Measurements from ENCODE around the gene CEP192.
"Not testable (repeated sequence)": the region's sequence is repeated elsewhere in the genome, so short reads cannot be mapped to it uniquely, and the experiment has no call there.

The CEP192 gene

DNA sequence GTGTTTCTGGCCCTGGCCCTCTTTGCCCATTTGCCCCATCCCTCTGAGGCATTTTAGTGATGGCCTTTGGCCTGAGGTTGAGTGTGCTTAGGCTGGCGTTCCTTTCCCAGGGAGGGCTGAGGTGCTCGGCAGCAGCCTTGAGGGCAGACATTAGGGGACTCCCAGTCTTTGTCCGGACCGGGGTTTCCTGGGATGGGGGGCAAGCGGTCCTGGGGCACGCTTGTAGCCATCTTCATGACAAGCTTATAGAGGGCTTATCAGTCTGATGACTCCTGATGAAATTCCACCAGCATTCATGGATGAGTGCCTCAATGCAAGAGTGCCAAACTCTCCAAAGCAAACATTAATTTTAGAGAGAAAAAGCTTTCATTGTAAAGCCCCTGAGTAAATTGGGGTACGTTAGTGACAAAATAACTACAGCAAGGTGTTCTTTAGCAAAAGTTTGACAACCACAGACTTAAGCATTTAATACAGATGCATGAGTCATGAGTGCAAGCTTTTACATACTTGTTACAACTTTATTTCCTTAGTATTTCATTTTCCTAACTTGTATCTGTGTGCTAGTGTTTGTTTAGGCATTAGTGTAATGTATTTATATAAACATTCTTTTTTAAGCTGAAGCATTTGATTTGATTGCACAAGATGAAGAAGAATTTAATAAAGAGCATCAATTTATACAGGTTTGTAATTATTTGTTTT lies 45.6 kb downstream of the CEP192 start:
- no peak for DNase-seq

DNA sequence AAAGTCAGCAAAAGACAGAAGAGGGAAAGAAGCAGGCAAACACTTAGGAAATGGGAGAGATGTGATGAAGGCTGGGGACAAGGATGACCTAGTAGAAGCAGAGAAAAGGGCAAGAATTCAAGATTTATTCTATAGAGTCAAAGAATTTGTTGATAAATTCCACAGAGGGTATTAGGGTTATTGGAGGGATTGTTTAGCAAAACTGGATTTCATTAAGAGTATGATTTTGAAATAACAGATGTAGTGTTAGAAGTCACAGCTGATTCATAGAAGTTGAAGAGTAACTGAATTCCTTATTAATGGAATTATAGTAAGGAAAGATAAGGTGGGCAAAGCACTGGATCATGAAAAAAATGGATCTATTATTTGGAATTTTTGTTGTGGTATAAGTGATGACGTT lies 48.6 kb downstream of the CEP192 start:
- DNase-seq = no peak

DNA sequence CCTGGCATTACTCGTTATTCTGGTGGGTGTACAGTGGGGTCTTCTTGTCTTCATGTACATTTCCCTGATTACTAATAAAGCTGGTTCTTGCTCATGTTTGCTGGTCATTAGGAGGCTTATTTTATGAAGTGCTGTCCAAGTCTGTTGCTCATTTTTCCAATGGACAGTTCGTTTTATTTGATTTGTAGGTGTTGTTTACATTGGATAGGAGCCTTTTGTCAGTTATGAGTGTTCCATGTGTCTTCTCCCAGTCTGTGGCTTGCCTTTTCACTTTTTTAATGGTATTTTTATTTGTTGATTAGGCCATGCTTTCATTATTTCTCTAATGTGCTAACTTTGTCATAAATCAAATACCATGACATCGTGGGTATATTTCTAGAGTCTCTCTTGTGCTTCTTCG lies 51.9 kb downstream of the CEP192 start:
- DNase-seq = no peak

DNA sequence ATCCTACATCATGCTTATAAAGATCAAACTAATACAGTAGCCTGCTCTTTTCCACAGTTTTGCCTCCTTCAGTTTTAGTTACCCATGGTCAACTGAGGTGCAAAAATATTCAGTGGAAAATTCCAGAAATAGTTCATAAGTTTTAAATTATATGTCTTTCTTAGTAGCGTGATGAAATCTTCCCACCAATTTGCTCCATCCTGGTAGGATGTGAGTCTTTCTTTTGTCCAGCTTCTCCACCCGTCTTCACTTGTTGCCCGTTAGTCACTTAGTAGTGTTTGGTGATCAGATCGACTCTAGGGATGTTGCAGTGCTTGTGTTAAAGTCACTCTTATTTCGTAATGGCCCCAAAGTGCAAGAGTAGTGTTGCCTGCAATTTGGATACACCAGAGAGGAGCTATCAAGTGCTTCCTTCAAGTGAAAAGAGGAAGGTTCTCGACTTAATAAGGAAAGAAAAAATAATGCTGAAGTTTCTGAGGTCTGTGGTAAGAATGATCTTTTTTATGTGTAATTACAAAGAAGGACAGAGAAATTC lies 57.0 kb downstream of the CEP192 start:
- DNase-seq = no peak

DNA sequence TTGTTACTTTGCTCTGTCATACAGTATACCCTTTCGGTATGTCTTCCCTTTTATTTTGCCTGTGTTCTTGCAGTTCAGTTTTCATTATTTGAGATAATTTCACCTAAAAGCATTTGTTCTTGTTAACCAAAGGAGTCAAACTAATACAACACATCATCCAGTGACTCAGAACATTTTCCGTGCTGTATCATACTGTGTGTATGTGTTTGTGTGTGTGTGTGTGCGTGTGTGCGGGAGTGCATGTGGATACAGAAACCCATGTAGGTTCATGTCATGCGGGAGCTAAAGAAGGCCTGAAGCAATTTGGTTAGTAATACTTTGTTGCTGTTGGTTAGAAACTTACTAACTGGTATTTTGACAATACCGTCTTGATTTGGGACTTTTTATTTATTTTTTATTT lies 60.0 kb downstream of the CEP192 start:
- peak; percentile 13 for DNase-seq

DNA sequence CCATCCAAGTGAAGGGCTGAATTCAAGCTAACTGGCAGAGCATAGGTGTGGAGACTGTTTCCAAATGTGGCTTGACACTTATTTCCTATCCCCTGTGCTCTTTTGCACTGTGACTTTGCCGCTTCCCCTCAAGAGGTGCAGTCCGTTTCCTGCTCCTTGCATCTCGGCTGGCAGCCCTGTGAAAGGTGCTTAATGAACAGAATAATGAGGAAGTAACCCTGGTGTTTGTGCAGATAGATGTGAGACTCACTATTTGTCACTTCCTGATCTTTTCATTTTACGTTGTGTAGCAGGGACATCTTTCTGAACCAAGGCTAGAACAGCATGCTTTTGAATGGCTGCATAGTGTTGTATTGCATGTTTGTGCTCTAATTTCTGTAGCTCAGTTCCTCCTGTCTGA lies 60.8 kb downstream of the CEP192 start:
- DNase-seq = no peak

DNA sequence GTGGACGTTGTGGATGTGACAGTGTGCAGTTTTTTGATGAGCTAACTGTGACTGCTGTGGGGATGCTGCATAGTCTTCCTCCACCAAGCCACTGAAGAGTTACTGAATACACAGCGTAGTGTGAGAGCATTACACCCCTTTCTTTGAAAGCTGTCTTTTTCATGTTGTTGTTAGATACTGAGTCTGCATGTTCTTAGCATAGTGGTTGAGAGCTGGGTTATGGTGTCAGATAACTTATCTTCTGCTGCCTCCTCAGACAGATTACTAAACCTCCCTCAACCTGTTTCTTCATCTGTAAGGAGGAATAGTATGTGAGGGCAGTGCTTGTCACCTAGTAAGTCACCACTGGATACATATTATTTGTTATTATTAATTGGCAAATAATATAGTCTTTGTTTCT lies 63.2 kb downstream of the CEP192 start:
- DNase-seq = no peak

DNA sequence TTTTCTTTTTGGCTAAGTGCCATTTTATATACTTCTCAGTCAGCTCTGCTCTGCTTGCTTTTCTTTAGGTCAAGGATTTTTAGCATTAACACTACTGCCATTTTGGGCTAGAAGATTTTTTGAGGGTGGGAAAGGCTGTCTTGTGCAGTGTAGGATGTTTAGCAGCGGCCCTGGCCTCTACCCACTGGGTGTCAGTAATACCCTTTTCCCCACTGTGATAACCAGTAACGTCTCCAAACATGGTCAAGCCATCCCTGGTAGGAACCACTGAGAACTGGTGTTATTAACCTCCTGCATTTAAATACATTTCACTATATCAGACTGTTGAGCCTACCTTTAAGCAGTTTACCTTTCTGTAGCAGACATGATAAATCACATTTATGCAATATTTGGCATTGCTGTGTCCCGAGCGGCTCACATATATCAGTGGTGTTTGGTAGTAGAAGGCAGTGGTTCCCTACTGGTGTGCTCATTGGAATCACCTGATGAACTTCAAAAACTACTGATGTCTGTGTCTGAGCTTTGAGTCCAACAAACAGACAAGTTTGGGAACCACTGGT lies 70.5 kb downstream of the CEP192 start:
- DNase-seq = no peak

DNA sequence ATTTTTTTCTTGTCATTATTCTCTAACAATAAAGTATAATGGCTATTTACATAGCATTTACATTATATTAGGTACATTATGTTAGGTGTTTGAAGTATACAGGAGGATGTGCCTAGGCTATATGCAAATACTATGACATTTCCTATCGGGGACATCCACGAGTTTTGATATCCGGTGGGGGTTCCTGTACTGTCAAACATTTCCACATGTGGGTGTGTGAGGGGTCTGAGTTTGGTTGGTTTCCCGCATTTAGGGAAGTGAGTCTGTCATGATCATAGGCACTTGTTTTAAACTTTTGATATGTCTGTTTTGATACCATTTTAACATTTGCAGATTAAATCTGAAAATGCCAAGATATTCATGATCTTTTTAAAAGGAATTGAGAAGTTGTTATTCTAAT lies 76.0 kb downstream of the CEP192 start:
- DNase-seq = no peak

DNA sequence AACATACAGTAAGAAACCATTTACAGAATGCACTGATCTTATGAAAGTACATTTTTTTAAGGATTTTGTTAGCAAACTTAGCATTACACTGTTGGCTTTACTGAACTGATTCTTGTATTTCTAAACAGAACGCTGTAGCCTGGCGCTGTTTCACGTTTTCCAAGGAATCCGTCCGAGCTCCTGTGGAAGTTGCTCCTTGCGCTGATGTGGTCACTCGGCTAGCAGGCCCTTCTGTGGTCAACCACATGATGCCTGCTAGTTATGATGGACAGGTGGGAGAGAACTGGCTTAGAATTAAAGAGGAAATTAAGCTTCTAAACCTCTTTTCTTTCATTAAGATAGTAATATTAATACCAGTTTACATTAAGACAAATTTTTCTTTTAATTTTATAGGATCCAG lies 76.8 kb downstream of the CEP192 start:
- DNase-seq = no peak

DNA sequence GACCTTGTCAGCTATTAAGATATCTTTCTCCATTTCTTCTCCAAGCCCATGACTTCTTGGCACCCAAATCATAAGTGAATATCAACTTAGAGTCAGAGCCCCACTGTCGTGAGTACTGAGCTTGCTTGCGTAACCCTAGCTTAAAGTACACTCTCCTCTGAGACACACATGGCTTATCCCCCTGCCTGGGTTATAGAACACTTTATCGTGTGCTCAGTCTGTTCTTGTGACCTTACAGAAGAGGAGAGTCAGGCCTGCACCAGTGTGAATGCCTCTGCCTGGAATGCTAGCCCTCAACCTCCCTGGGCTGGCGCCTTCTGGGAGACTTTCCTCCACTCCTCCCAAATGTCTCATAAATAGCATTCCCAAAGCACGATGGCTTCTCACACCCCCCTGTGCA lies 79.3 kb downstream of the CEP192 start:
- no peak for DNase-seq

DNA sequence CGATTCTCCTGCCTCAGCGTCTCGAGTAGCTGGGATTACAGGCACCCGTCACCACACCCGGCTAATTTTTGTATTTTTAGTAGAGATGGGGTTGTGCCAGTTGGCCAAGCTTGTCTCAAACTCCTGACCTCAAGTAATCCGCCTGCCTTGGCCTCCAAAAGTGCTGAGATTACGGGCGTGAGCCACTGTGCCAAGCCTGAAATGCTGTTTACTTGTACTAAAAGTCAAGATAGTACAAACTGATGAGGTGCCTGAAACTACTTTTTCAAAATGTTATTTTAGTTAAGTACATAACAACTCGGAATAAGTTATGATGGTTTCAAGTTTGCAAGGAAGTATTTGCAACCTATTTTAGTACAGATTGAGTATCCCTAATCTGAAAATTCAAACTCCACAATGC lies 85.7 kb downstream of the CEP192 start:
- DNase-seq = no peak

DNA sequence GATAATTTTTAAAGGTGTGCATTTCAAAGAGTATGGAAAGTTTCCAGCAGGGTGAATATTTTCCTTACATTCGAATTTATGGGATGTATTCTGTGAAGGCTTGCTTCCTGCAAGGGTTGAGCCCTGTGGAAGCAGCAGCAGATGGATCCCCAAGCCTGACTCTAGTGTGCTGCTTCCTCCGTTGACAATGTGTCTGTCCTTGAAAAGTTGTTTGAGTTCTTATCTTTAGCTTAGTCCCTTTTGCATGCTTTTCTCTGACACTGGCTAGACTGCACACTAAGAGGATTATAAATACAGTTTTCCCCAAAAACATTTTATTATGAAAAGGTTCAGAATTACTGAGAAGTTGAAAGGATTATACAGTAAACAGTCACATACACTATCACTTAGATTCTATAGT lies 86.3 kb downstream of the CEP192 start:
- DNase-seq = no peak

DNA sequence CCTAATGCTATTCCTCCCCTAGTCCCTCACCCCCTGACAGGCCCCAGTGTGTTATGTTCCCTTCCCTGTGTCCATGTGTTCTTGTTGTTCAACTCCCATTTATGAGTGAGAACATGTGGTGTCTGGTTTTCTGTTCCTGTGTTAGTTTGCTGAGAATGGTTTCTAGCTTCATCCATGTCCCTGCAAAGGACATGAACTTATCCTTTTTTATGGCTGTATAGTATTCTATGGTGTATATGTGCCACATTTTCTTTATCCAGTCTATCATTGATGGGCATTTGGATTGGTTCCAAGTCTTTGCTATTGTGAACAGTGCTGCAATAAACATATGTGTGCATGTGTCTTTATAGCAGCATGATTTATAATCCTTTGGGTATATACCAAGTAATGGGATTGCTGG lies 86.9 kb downstream of the CEP192 start:
- DNase-seq = not testable (repeated sequence)

DNA sequence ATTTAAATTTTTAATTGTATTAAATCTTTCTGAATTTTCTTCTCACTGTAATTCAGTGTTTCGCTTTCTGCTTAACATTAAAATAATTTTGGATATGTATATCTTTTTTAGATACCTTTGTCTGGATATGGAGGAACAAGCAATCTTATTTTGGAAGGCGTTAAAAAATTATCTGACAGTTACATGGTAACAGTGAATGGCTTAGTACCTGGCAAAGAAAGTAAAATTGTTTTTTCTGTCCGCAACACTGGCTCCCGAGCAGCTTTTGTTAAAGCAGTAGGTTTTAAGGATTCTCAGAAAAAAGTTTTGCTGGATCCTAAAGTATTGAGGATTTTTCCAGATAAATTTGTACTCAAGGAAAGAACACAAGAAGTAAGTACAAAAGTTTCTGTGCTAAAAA lies 95.7 kb downstream of the CEP192 start:
- DNase-seq = no peak

DNA sequence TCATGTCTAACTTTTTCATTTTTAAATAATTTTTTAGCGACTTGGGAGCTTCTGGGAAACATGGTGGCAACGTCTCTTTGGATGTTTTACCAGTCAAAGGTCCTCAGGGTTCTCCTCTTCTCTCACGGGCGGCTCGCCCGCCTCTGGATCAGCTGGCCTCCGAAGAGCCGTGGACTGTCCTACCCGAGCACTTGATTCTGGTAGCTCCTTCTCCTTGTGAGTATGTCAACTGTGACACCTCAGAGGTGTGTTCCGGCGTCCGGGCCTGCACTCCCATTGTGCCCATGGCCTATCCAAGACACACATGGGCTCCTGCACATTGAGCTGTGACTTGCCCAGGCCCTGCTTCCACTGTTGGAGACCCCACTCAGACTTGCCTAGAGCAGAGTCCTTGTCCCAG lies 104.3 kb downstream of the CEP192 start:
- DNase-seq = no peak

DNA sequence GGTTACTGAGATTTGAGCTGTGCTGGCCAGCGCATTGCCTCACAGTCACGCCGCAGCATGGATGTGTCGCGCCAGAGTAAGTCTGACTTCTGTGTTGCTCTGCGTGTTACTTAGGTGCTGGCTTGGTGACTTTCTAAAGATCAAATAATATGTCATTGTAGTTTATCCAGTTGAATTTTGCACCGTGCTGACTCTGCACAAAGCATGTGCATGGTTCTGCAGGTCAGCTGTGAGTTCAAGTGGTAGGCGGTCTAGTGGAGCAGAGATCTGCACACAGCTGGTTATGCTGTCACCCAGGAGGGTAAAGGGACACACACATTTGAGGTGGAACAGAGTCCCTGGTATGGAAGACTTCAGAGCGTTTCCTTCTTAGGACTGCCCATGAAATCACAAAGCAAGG lies 105.1 kb downstream of the CEP192 start:
- no peak for DNase-seq

DNA sequence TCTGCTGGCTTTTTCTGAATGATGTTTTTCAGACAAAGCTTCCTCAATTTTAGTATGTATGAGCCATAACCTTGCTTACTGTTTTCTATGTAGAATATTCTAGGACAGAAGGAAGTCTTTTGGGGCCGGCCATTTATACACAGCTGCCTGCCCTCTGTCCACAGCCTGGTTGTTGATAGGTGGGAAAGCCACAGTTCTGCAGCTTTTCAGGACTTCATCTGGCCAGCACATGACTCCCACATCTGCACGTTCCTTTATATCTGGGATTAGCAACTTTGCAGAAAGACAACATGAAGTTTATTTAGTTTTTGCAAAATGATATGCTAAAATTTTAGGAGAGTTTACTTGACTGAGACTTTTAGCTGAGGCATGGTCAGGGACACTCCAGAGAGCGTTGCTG lies 105.6 kb downstream of the CEP192 start:
- no peak for DNase-seq

DNA sequence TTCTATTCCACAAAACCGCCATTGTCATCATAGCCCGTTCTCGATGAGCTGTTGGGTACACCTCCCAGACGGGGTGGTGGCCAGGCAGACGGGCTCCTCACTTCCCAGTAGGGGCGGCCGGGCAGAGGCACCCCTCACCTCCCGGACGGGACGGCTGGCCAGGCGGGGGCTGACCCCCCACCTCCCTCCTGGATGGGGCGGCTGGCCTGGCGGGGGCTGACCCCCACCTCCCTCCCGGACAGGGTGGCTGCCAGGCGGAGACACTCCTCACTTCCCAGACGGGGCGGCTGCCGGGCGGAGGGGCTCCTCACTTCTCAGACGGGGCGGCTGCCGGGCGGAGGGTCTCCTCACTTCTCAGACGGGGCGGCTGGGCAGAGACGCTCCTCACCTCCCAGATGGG lies 106.9 kb downstream of the CEP192 start:
- DNase-seq = not testable (repeated sequence)

DNA sequence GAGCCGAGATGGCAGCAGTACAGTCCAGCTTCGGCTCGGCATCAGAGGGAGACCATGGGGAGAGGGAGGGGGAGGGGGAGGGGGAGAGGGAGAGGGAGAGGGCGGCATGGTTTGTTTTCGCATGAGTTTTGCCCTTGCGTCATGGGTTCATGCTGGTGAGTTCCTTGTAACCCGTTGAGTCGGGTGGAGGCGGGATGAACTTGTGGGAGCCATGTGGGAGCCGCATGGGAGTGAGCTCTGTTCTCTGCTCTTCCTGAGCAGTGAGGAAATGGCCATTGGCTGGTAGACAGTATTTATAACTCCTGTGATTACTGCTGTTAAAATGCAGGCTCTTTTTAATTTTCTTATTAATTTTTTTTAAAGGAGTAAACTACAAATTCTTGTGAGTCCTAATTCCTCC lies 108.0 kb downstream of the CEP192 start:
- DNase-seq = no peak

DNA sequence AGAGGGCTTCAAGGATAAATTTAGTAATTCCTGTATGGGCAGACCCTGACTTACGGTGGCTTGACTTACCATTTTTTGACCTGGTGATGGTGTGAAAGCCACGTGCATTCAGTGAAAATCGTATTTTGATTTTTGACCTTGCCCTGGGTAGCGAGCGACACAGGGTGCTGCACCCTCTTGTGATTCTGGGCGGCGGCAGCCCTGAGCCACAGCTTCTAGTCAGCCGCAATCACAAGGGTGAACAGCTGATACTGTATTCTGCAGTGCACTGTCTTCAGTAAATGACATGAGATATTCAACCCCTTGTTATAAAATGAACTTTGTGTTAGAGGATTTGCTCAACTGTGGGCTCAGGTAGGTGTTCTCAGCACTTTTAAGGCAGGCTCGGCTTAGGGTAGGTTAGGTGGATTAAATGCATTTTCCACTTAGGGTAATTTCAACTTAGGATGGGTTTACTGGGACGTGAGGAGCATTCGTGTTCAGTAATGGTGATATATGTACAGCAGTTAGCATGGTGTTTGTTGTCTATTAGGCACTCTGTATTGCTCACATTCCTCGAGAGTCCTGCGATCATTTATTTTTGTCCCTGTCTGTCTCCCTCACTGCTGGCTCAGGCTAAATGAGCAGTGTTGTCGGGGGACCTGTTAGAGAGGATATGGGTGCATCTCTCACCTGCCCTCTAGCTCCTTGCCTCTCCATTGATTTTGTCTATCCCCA lies 109.9 kb downstream of the CEP192 start:
- DNase-seq = no peak

DNA sequence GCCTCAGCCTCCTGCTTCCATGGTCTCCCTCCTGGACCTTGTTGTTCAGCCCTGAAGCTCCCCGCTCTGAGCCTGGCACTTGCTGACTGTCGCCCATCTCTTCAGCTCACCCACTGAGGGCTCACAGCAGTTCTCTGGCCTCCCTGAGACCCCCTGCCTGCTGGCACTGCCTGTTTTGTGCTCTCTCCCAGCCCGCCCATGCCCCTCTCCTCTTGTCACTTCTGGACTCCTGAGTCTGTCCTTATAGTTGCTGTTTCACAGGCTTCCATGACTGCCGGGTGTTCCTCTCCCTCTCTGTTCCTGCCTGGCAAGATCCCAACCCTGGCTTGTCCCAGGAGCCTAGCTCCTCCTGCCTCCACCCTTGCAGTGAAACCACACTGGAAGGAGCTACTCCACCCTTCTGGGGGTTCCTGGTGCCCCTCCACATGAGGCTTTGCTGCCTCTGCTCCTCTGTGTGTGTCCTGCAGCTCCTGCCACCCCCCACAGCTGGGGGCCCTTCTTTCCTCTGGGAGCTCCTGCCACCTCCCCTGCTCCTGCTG lies 110.6 kb downstream of the CEP192 start:
- DNase-seq = no peak

DNA sequence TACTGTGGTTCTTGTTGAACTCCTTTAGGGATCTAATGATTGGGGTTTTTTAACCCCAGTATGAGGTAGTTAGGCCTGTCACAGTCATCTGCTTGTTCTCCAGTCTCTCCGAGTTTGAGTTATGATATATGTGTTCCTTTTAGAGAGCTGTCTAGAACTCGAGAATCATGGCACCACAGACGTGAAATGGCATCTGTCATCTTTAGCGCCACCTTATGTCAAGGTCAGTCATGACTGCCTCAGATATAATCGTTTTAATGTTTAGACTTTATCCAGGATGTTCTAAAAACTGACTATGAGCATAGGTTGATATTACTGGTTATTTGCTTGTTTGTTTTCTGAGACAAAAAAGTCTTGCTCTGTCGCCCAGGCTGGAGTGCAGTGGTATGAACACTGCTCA lies 112.2 kb downstream of the CEP192 start:
- no peak for DNase-seq

DNA sequence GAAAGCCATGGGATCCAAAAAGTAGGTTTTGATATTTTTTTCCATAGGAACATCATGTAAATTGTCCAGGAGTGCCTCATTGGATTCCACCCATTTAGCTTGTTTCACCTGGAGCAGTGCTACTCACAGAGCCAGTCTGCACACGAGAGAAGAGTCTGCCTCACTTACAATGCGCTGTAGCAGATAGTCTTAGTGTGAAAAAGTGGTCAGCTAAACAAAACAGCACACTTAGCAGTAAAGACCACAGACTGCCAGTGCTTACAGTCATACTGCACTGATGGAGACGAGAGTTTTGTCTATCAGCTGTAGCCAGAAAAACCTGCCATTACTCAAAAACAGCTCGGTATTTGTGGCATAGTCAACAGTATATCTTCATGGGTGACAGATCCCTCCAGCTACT lies 113.9 kb downstream of the CEP192 start:
- no peak for DNase-seq
